ENCODE results near the gene HIPK1. TPM values are rescaled to one million over a fixed set of nuclear protein-coding genes. Genes with fewer than 3 reads are reported as not detected.

Gene HIPK1
- total and polyA plus RNA-seq, 8 donors = 6.8 to 42.1 (median 28.9) TPM

DNA sequence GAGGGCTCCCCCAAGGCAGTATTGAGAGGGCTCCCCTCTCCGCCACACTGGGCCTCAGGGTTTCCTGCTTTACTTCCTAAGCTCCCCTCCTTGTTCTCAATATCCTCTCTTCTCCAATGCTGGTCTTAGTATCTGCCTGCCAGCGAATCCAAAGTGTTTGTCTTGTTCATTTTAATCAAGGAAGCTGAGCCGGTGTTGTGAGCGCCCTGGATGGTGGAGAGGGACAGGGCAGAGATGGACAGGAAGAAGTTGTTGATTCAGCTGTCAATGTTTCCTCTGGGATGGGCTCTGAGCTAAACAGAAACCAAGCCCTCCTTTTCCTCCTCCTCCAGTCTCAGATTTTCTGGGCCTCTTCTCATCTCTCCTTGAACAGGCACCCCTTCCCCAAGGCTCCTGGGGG is 55.6 kb downstream of the HIPK1 start:
- Histone ChIP-seq H3K27me3 (no peaks in the 10 kb centered on the region), H3K4me3 (no peak overlapping the region), H3K9me3 (no peaks in the 10 kb centered on the region), H3K36me3 (no peaks in the 10 kb centered on the region), H3K4me1 (peaks cover 0 to 2% (median 0%) of the 10 kb centered on the region in 3 donors), H3K27ac (no peak overlapping the region)
- WGBS, 2 donors = 69 to 71% methylated on average over 4 of the region's 4 CpGs
- no peak for ATAC-seq
- intact Hi-C loops (cut with DNase I) = loop anchor here in 2 of 3 donors (5.0 kb wide), 2 partner anchors 298 to 303 kb away; no protein-coding TSS in a partner anchor
- no peak for DNase-seq
- no peak for FAIRE-seq
- TF ChIP-seq, protein P1, sequence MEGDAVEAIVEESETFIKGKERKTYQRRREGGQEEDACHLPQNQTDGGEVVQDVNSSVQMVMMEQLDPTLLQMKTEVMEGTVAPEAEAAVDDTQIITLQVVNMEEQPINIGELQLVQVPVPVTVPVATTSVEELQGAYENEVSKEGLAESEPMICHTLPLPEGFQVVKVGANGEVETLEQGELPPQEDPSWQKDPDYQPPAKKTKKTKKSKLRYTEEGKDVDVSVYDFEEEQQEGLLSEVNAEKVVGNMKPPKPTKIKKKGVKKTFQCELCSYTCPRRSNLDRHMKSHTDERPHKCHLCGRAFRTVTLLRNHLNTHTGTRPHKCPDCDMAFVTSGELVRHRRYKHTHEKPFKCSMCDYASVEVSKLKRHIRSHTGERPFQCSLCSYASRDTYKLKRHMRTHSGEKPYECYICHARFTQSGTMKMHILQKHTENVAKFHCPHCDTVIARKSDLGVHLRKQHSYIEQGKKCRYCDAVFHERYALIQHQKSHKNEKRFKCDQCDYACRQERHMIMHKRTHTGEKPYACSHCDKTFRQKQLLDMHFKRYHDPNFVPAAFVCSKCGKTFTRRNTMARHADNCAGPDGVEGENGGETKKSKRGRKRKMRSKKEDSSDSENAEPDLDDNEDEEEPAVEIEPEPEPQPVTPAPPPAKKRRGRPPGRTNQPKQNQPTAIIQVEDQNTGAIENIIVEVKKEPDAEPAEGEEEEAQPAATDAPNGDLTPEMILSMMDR (IDR thresholded peaks at IDR 0.05) = no peak

DNA sequence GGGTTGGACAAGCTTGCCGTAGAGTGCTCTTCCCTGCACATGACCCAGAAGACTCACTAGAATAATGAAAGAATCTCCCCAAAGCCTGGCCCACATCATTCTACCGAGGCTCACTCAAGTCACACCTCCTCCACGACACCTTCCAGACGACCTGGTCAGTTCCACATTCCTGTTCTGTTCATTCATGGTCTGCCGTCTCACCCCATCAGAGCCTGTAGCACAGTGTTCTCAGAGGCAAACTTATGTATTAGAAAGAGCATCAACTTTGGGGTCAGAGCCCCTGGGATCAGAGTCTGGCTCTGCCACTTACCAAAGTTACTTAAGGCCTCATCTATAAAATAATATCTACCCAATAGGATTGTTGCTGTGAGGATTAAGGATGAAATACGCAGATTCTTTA is 57.7 kb downstream of the HIPK1 start:
- Histone ChIP-seq H3K27ac (no peak overlapping the region), H3K4me1 (peaks cover 0 to 2% (median 0%) of the 10 kb centered on the region in 3 donors), H3K9me3 (no peaks in the 10 kb centered on the region), H3K4me3 (no peak overlapping the region), H3K36me3 (no peaks in the 10 kb centered on the region), H3K27me3 (no peaks in the 10 kb centered on the region)
- 75 to 80% methylated on average over 6 of the region's 6 CpGs for WGBS, 2 donors
- FAIRE-seq (no peak), ATAC-seq (no peak), DNase-seq (no peak)
- intact Hi-C loops (cut with DNase I) = no loop called here
- TF ChIP-seq, protein P1 (IDR thresholded peaks at IDR 0.05) = no peak

DNA sequence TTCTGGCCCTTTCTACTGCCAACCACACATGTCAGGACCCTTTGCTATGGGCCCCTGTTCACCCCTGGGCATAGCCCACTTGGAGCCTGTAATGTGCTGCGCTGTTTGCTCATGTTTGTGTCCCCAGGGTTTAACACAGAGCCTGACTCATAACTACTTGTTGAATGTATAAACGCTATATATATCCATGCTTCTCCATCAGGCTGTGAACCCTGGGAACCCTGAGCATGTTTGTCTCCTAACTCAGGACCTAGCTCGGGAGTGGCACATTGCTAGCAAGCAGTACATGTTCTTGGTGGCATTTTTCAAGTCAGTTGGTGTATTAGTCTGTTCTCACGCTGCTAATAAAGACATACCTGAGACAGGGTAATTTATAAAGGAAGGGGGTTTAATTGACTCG is 58.1 kb downstream of the HIPK1 start:
- WGBS, 2 donors = 66 to 75% methylated on average over 5 of the region's 5 CpGs
- FAIRE-seq (no peak), ATAC-seq (no peak), DNase-seq (no peak)
- Histone ChIP-seq H3K4me3 (no peak overlapping the region), H3K27me3 (no peaks in the 10 kb centered on the region), H3K27ac (no peak overlapping the region), H3K4me1 (peaks cover 0 to 2% (median 0%) of the 10 kb centered on the region in 3 donors), H3K36me3 (no peaks in the 10 kb centered on the region), H3K9me3 (no peaks in the 10 kb centered on the region)
- TF ChIP-seq, protein P1 (IDR thresholded peaks at IDR 0.05) = no peak
- intact Hi-C loops (cut with DNase I) = no loop called here

DNA sequence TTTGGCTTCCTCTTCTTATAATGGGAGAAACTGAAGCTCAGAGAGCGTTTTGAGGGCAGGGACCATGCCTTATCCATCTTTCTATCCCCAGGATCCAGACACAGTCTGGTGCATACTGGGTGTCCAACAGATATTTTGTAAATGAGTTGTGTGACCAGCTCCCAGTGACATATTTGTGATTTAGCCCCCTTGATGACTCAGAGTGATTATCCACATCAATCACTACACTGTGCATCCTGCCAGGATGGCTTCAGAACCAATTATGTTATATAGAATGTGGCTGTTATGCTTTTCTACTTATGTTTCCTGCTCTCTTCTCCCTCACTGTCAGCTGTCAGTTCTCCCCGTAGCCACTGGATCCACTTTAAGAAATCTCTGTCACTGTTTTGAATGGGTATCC is 61.4 kb downstream of the HIPK1 start:
- 63 to 65% methylated on average over 2 of the region's 2 CpGs for whole genome bisulfite sequencing, 2 donors
- FAIRE-seq = no peak
- no peak for ATAC-seq
- H3K36me3 ChIP-seq = no peaks in the 10 kb centered on the region
- H3K4me1 ChIP-seq = no peaks in the 10 kb centered on the region
- no peaks in the 10 kb centered on the region for H3K27me3 ChIP-seq
- no peaks in the 10 kb centered on the region for H3K9me3 ChIP-seq
- intact Hi-C loops (cut with DNase I) = no loop called here
- TF ChIP-seq, protein P1 (IDR thresholded peaks at IDR 0.05) = no peak
- H3K27ac ChIP-seq = no peak overlapping the region
- DNase-seq = no peak
- H3K4me3 ChIP-seq = no peak overlapping the region

DNA sequence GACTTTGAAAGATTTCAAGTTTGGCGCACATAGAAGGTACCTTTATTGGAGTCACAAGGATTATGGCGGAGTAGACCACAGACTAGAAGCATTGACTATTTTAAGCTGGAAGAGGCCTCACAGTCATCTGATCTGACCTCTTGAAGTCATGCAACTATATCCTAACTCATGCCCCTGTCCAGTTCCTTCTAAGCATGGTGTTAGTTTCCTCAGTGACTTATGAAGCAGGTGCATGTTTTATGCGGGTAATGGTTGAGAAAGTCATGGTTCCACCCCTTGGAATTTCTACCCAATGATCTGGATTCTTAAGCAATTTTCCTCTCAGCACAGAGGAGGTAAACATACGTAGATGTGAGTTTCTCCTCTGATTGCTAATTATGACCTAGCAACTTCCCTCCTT is 61.8 kb downstream of the HIPK1 start:
- no peaks in the 10 kb centered on the region for H3K27me3 ChIP-seq
- no peaks in the 10 kb centered on the region for H3K4me1 ChIP-seq
- intact Hi-C loops (cut with DNase I) = no loop called here
- no peaks in the 10 kb centered on the region for H3K9me3 ChIP-seq
- DNase-seq (no peak), FAIRE-seq (no peak), ATAC-seq (no peak)
- H3K36me3 ChIP-seq = no peaks in the 10 kb centered on the region
- 85% methylated on average over 4 of the region's 4 CpGs for WGBS, 2 donors
- no peak overlapping the region for H3K4me3 ChIP-seq
- TF ChIP-seq, protein P1 (IDR thresholded peaks at IDR 0.05) = no peak
- H3K27ac ChIP-seq = no peak overlapping the region

Measured in pancreas (tissue), 10 donors.